Hepatocyte (in vitro differentiated cells): ENCODE data around the gene HOXB6. TPM values are rescaled to one million over a fixed set of nuclear protein-coding genes. Genes with fewer than 3 reads are reported as not detected.
A peak's percentile ranks its signal among the peaks of the same experiment; 100 is the strongest.

Experiments used
- DNase-seq: peaks from one replicate; pipeline ENCODE4 v3.0.0-alpha.2; 2016; ENCODE audit warnings: low spot score
- H2AFZ ChIP-seq: fragments of 200-600 bp; sonication (generic); 2 replicates; pipeline ENCODE4 v1.6.0; 2016; ENCODE audit warnings: antibody characterized with exemption, mild to moderate bottlenecking
- H3K27ac ChIP-seq: fragments of 200-600 bp; sonication (generic); 2 replicates; pipeline ENCODE4 v1.5.1; 2016; ENCODE audit warnings: mild to moderate bottlenecking
- H3K27me3 ChIP-seq: fragments of 200-600 bp; sonication (generic); 2 replicates; pipeline ENCODE4 v1.6.1; 2016
- H3K36me3 ChIP-seq: fragments of 200-600 bp; sonication (generic); replicated peaks from 2 replicates; pipeline ENCODE4 v1.5.1; 2016; ENCODE audit warnings: low read depth; ENCODE audit not compliant: insufficient read depth
- H3K4me1 ChIP-seq: fragments of 200-600 bp; sonication (generic); 2 replicates; pipeline ENCODE4 v1.5.1; 2016; ENCODE audit warnings: mild to moderate bottlenecking, moderate library complexity; ENCODE audit not compliant: insufficient read depth
- H3K4me2 ChIP-seq: fragments of 200-600 bp; sonication (generic); 2 replicates; pipeline ENCODE4 v1.6.0; 2016
- H3K4me3 ChIP-seq: fragments of 200-600 bp; sonication (generic); 2 replicates; pipeline ENCODE4 v1.5.1; 2016; ENCODE audit warnings: mild to moderate bottlenecking
- H3K79me2 ChIP-seq: fragments of 200-600 bp; sonication (generic); 2 replicates; pipeline ENCODE4 v1.6.0; 2017; ENCODE audit warnings: mild to moderate bottlenecking
- H3K9me2 ChIP-seq: fragments of 200-600 bp; sonication (generic); replicated peaks from 2 replicates; pipeline ENCODE4 v1.6.0; 2017; ENCODE audit warnings: mild to moderate bottlenecking; ENCODE audit not compliant: insufficient read depth
- H3K9me3 ChIP-seq: fragments of 200-600 bp; sonication (generic); 2 replicates; pipeline ENCODE4 v1.5.1; 2016; ENCODE audit warnings: low read depth, mild to moderate bottlenecking
- H4K20me1 ChIP-seq: fragments of 200-600 bp; sonication (generic); 2 replicates; pipeline ENCODE4 v1.6.0; 2016; ENCODE audit warnings: mild to moderate bottlenecking; ENCODE audit not compliant: insufficient read depth, poor library complexity, severe bottlenecking
- EZH2 ChIP-seq: fragments of 200-600 bp; sonication (generic); IDR thresholded peaks from 2 replicates; pipeline ENCODE4 v1.6.1; 2016; ENCODE audit warnings: antibody characterized with exemption, mild to moderate bottlenecking, borderline replicate concordance
- EZH2phosphoT487 ChIP-seq: fragments of 200-600 bp; sonication (generic); IDR thresholded peaks from one replicate; pipeline ENCODE4 v1.6.1; 2018; ENCODE audit warnings: antibody characterized with exemption, mild to moderate bottlenecking, low read depth, moderate library complexity; ENCODE audit not compliant: unreplicated experiment, severe bottlenecking
- WGBS: methylation state at CpG from one replicate; pipeline ENCODE4 v1.1.6; 2016; ENCODE audit warnings: low lambda C conversion rate; ENCODE audit errors: missing lambda C conversion rate; 5-methylcytosine and 5-hydroxymethylcytosine counted together
- polyA plus RNA-seq: library from polyadenylated mRNA; unstranded; fragments of >200 nt; fragmentation: Nextera tagmentation; extraction: Ambion mirVana; gene quantifications from 2 replicates; pipeline ENCODE4 v1.2.1, GENCODE V29; 2016
- total RNA-seq: library from RNA; depleted of rRNA; stranded (reverse); fragments of >200 nt; gene quantifications from 2 replicates; pipeline ENCODE4 v1.2.3, GENCODE V29; 2014
- TF ChIP-seq, protein P1 (sequence below): fragments of 200-600 bp; sonication (generic); IDR thresholded peaks from 2 replicates; pipeline ENCODE4 v1.5.1; 2016; ENCODE audit warnings: antibody characterized with exemption, mild to moderate bottlenecking; ENCODE audit not compliant: poor library complexity

The HOXB6 gene
- total and polyA plus RNA-seq, 2 experiments from 2014 or later = 4.8 to 7.7 TPM

DNA sequence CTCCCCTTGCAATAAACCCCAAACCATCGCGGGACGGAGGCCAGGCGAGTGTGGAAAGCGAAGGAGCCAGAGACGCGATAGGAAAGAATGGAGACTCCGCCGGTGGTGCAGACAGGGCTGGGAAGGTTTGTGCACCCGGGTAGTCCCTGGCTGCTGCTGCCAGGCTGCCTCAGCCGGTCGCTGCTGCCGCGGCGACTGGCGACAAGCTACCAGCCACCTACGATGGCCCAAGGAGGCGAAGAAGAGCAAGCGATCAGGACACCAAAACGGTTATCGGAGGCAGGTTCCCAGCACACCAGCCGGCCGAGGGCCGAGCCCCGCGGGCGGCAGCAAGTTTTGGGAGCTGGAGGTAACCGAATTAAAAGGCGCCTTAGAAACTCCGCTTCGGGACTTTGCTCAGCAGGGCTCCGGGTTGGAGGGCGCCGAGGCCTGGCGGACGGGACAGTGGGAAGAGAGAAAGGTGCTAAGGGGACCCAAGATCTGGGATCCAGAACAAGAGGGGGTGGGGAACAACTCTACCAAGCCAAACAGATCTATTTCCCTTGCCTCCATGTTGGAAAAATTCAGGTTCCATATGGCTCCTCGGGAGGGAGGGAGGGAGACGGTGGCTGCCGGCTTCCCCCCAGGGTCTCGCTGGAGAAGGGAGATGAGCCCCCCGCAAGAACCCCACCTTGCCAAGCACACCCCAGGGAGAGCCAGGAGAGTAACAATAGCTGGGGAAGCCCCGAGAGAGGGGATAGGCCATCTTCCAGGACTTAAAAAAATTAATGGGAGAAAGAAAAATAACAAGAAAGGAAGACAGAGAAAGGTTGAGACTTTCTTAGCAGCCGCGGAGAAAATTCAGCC, 50.2 kb downstream of the HOXB6 start:
- Histone ChIP-seq H3K9me2 (no peaks in the 10 kb centered on the region), H3K79me2 (peaks cover 21% of the 10 kb centered on the region), H3K36me3 (no peaks in the 10 kb centered on the region), H3K27ac (peak overlapping the region; percentile 83), H3K4me2 (peak overlapping the region; percentile 92), H3K9me3 (no peaks in the 10 kb centered on the region), H3K4me3 (peak overlapping the region; percentile 32), H4K20me1 (no peaks in the 10 kb centered on the region), H3K4me1 (peaks cover 45% of the 10 kb centered on the region), H3K27me3 (peaks cover 87% of the 10 kb centered on the region), H2AFZ (peak overlapping the region; percentile 27)
- DNase-seq = no peak
- TF ChIP-seq EZH2phosphoT487 (no peak), EZH2 (peak; percentile 88)
- TF ChIP-seq, protein P1, sequence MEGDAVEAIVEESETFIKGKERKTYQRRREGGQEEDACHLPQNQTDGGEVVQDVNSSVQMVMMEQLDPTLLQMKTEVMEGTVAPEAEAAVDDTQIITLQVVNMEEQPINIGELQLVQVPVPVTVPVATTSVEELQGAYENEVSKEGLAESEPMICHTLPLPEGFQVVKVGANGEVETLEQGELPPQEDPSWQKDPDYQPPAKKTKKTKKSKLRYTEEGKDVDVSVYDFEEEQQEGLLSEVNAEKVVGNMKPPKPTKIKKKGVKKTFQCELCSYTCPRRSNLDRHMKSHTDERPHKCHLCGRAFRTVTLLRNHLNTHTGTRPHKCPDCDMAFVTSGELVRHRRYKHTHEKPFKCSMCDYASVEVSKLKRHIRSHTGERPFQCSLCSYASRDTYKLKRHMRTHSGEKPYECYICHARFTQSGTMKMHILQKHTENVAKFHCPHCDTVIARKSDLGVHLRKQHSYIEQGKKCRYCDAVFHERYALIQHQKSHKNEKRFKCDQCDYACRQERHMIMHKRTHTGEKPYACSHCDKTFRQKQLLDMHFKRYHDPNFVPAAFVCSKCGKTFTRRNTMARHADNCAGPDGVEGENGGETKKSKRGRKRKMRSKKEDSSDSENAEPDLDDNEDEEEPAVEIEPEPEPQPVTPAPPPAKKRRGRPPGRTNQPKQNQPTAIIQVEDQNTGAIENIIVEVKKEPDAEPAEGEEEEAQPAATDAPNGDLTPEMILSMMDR = no peak
- 12% methylated on average over 43 of the region's 44 CpGs for WGBS

GRCh38 chr17:48553826-48554225, 51.0 kb downstream of the HOXB6 start:
- Histone ChIP-seq H3K27me3 (peaks cover 81% of the 10 kb centered on the region), H3K27ac (no peak overlapping the region)
- DNase-seq = no peak

DNA sequence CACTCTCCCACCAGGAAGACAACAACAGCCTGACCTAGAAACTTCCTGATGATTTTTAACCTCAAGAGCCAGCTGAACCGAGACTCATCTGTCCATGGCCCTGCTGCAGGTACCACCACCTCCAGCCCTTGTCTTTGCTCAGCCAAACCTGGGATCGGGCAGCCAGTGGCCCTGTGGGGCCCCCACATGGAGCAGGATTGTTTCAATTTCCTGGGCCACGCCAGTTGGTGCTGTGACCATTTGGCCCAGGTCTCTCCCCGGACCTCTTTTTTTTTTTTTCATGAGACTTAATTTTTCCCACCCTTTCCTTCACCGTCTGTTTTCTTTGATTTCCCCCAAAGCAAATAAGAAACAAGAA, 51.6 kb downstream of the HOXB6 start:
- peaks cover 13% of the 10 kb centered on the region for H3K79me2 ChIP-seq

More at GRCh38 chr17:48553826-48554225, 51.0 kb downstream of the HOXB6 start:
- H2AFZ ChIP-seq = no peak overlapping the region
- no peaks in the 10 kb centered on the region for H4K20me1 ChIP-seq
- no peak overlapping the region for H3K4me3 ChIP-seq
- no peaks in the 10 kb centered on the region for H3K9me3 ChIP-seq
- H3K4me2 ChIP-seq = peak overlapping the region; percentile 92
- H3K36me3 ChIP-seq = no peaks in the 10 kb centered on the region
- peaks cover 40% of the 10 kb centered on the region for H3K4me1 ChIP-seq
- peaks cover 17% of the 10 kb centered on the region for H3K79me2 ChIP-seq
- TF ChIP-seq EZH2phosphoT487 = no peak
- TF ChIP-seq EZH2 = no peak
- TF ChIP-seq, protein P1 = no peak
- 25% methylated on average over 1 of the region's 1 CpG for WGBS
- no peaks in the 10 kb centered on the region for H3K9me2 ChIP-seq

More for the DNA sequence above, 51.6 kb downstream of the HOXB6 start:
- no peaks in the 10 kb centered on the region for H3K36me3 ChIP-seq
- no peak overlapping the region for H2AFZ ChIP-seq
- TF ChIP-seq EZH2phosphoT487 (no peak), EZH2 (no peak)
- TF ChIP-seq, protein P1 = no peak
- peaks cover 80% of the 10 kb centered on the region for H3K27me3 ChIP-seq
- no peak overlapping the region for H3K27ac ChIP-seq
- no peaks in the 10 kb centered on the region for H3K9me3 ChIP-seq
- no peak for DNase-seq
- H3K9me2 ChIP-seq = no peaks in the 10 kb centered on the region
- H3K4me1 ChIP-seq = peaks cover 38% of the 10 kb centered on the region
- no peaks in the 10 kb centered on the region for H4K20me1 ChIP-seq
- H3K4me3 ChIP-seq = no peak overlapping the region
- WGBS = 66% methylated on average over 5 of the region's 5 CpGs
- peak overlapping the region; percentile 92 for H3K4me2 ChIP-seq
